Endothelial cell of umbilical vein (primary cell): ENCODE measurements around the gene CLSTN2. TPM values are rescaled to one million over a fixed set of nuclear protein-coding genes. Genes with fewer than 3 reads are reported as not detected.

Experiments used
- BruUV-seq: library from RNA; stranded (reverse); fragments of 400-500 nt; replicated peaks from 2 replicates; lab custom pipeline; 2021; lab: Mats Ljungman, UMichigan
- CTCF ChIA-PET: fragments of 300-600, 350-600 bp; sonication (Branson Sonifier 250); formaldehyde crosslinking; loops from one replicate; lab custom pipeline; 2021; ENCODE audit warnings: antibody characterized with exemption, inconsistent platforms; lab: Charles Lee
- POLR2A ChIA-PET: fragments of 300-600, 350-600 bp; sonication (Branson Sonifier 250); formaldehyde crosslinking; loops from one replicate; lab custom pipeline; 2021; ENCODE audit warnings: antibody characterized with exemption, inconsistent platforms; lab: Charles Lee
- DNase-seq: peaks from one replicate; pipeline ENCODE4 v3.0.0-alpha.2; 2011; ENCODE audit warnings: low read depth, low spot score
- FAIRE-seq: peaks from 2 replicates; lab custom pipeline; 2011; peaks lifted over from hg19 to GRCh38; lab: Jason Lieb, UNC
- H2AFZ ChIP-seq: 2 replicates; pipeline ENCODE4 v1.6.0; 2012; ENCODE audit warnings: low read depth, low read length, control low read depth, inconsistent platforms
- H3K27ac ChIP-seq: 2 replicates; pipeline ENCODE4 v1.5.1; 2011; ENCODE audit warnings: low read depth, mild to moderate bottlenecking, control low read depth, low read length, moderate library complexity; ENCODE audit not compliant: insufficient read depth
- H3K27me3 ChIP-seq, 2 experiments: 2 replicates each; pipeline versions ENCODE4 v1.6.0 to v1.6.1; 2011; ENCODE audit warnings: low read length in 2 of 2, mixed read lengths in 1 of 2; ENCODE audit not compliant: control insufficient read depth in 2 of 2, insufficient read depth in 2 of 2
- H3K36me3 ChIP-seq, 2 experiments: 2 replicates in 1 of 2; 3 replicates in 1 of 2; pipeline ENCODE4 v1.5.1; 2011; ENCODE audit warnings: low read length in 2 of 2, mild to moderate bottlenecking in 1 of 2, moderate library complexity in 1 of 2; ENCODE audit not compliant: control insufficient read depth in 2 of 2, insufficient read depth in 2 of 2; ENCODE audit errors: extremely low read depth in 1 of 2
- H3K4me1 ChIP-seq: 3 replicates; pipeline ENCODE4 v1.5.1; 2011; ENCODE audit warnings: mild to moderate bottlenecking, low read length; ENCODE audit not compliant: control insufficient read depth, insufficient read depth; ENCODE audit errors: extremely low read depth
- H3K4me2 ChIP-seq: 2 replicates; pipeline ENCODE4 v1.6.1; 2011; ENCODE audit warnings: low read length, control low read depth, mixed read lengths; ENCODE audit not compliant: insufficient read depth
- H3K4me3 ChIP-seq, 3 experiments: fragments of 200-600 bp in 1 of 3; sonication (generic), shearing (Covaris generic) in 1 of 3; replicated peaks in 1 of 3; 2 replicates each; pipeline ENCODE4 v1.5.1; 2011 to 2016; ENCODE audit warnings: control low read depth in 3 of 3, low read length in 3 of 3, mild to moderate bottlenecking in 2 of 3, inconsistent platforms in 1 of 3, low read depth in 1 of 3, moderate library complexity in 1 of 3; ENCODE audit not compliant: insufficient read depth in 1 of 3
- H3K79me2 ChIP-seq: 2 replicates; pipeline ENCODE4 v1.6.0; 2012; ENCODE audit warnings: low read length, inconsistent platforms; ENCODE audit not compliant: control insufficient read depth, insufficient read depth
- H3K9ac ChIP-seq: replicated peaks from 2 replicates; pipeline ENCODE3; 2011; ENCODE audit warnings: low read length, control low read depth; ENCODE audit not compliant: insufficient read depth; ENCODE audit errors: extremely low read depth
- H3K9me1 ChIP-seq: replicated peaks from 3 replicates; pipeline ENCODE4 v1.6.0; 2011; ENCODE audit warnings: mild to moderate bottlenecking, low read length; ENCODE audit not compliant: control insufficient read depth, insufficient read depth; ENCODE audit errors: extremely low read depth
- H3K9me3 ChIP-seq: replicated peaks from 2 replicates; pipeline ENCODE4 v1.5.1; 2012; ENCODE audit warnings: low read length, inconsistent platforms; ENCODE audit not compliant: control insufficient read depth, insufficient read depth
- H4K20me1 ChIP-seq: replicated peaks from 2 replicates; pipeline ENCODE3; 2011; ENCODE audit warnings: mild to moderate bottlenecking, low read length; ENCODE audit not compliant: control insufficient read depth, insufficient read depth; ENCODE audit errors: extremely low read depth
- EZH2 ChIP-seq: IDR thresholded peaks from 2 replicates; pipeline ENCODE4 v1.6.1; 2012; ENCODE audit warnings: borderline replicate concordance, low read depth, mild to moderate bottlenecking, moderate library complexity, low read length, inconsistent platforms; ENCODE audit not compliant: severe bottlenecking
- FOS ChIP-seq: IDR thresholded peaks from 2 replicates; pipeline ENCODE4 v1.6.1; 2011; ENCODE audit warnings: mild to moderate bottlenecking, low read length, moderate library complexity, borderline replicate concordance; ENCODE audit not compliant: insufficient read depth
- GATA2 ChIP-seq: IDR thresholded peaks from 2 replicates; pipeline ENCODE4 v1.7.0; 2011; ENCODE audit warnings: low read depth, mild to moderate bottlenecking, moderate library complexity, mixed read lengths, low read length; ENCODE audit not compliant: insufficient read length, insufficient read depth
- JUN ChIP-seq: IDR thresholded peaks from 2 replicates; pipeline ENCODE4 v1.6.1; 2011; ENCODE audit warnings: borderline replicate concordance, low read depth; ENCODE audit not compliant: insufficient read length, insufficient read depth
- MYC ChIP-seq: IDR thresholded peaks from one replicate; pipeline ENCODE4 v1.6.1; 2011; ENCODE audit warnings: mild to moderate bottlenecking, low read depth, low read length
- POLR2A ChIP-seq: IDR thresholded peaks from 2 replicates; pipeline ENCODE4 v1.6.1; 2012; ENCODE audit warnings: low read depth, mild to moderate bottlenecking, control low read depth, low read length
- POLR2AphosphoS5 ChIP-seq: IDR thresholded peaks from 2 replicates; pipeline ENCODE4 v1.6.1; 2012; ENCODE audit warnings: low read depth, mild to moderate bottlenecking, control low read depth, low read length, moderate library complexity; ENCODE audit not compliant: insufficient read depth
- dilution Hi-C: fragments of 300-500 bp; cut with MboI; formaldehyde crosslinking; loops from one replicate; pipeline ENCODE4 v1.15.0; 2019; ENCODE audit warnings: low sequenced_read_pairs; ENCODE audit not compliant: extremely low pct_ligation_motif_present
- intact Hi-C: fragments of 100-400 bp; cut with micrococcal nuclease; formaldehyde crosslinking; loops from one replicate; pipeline ENCODE4 v1.10.0; 2022
- polyA plus RNA-seq, 4 experiments: library from polyadenylated mRNA; depleted of rRNA in 3 of 4; stranded (reverse) in 3 of 4; unstranded in 1 of 4; fragments of >200 nt; gene quantifications; 2 replicates each; pipeline versions ENCODE4 v1.2.1 to v1.2.3, GENCODE V29; 2011 to 2012; ENCODE audit warnings: missing spikeins in 1 of 4
- total RNA-seq: library from RNA; stranded (reverse); gene quantifications from 2 replicates; pipeline ENCODE4 v1.2.3, GENCODE V29; 2021
- TF ChIP-seq, protein P1 (sequence below): IDR thresholded peaks from 2 replicates; pipeline ENCODE4 v1.6.1; 2011; ENCODE audit not compliant: insufficient read depth, insufficient read length
- TF ChIP-seq, protein P2 (sequence below), 2 donors: IDR thresholded peaks; 1 replicate in 1 of 2; 2 replicates in 1 of 2; pipeline ENCODE4 v1.5.1; 2011; ENCODE audit warnings: low read length in 2 of 2, mild to moderate bottlenecking in 2 of 2, moderate library complexity in 2 of 2, control low read depth in 1 of 2, inconsistent platforms in 1 of 2, low read depth in 1 of 2; ENCODE audit not compliant: insufficient read depth in 1 of 2; ENCODE audit errors: extremely low read depth in 1 of 2

CLSTN2 gene
- total and polyA plus RNA-seq, 2 donors (not counting 3 experiments of a cell fraction or from before 2014, with no cell fraction given) = 0.26 to 0.38 TPM

DNA sequence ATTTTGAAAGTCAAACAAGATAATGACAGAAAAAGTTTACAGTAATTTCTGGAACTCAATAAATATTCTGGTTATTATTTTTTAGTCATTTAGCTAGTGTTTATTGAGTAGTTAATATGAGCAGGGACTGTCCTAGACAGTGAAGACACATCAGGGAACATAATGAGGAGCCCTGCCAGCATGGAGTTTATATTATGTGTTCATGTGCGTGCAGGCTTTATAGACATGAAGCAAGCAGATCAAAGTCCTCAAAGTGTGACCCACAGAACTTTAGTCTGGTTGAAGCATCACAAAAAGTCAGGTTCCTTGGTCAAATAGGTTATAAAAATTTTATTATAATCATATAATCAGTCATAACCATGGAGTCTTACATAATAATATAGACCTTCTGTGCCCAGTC is 289.3 kb downstream of the CLSTN2 start:
- POLR2A ChIA-PET = no interaction called here
- no peak overlapping the region for H3K9ac ChIP-seq
- H3K79me2 ChIP-seq = no peaks in the 10 kb centered on the region
- H3K4me2 ChIP-seq = no peak overlapping the region
- H4K20me1 ChIP-seq = no peaks in the 10 kb centered on the region
- dilution Hi-C loops = no loop called here
- FAIRE-seq (no peak), DNase-seq (no peak)
- H3K4me1 ChIP-seq = no peaks in the 10 kb centered on the region
- CTCF ChIA-PET = no interaction called here
- H3K9me3 ChIP-seq = no peaks in the 10 kb centered on the region
- TF ChIP-seq EZH2 (no peak), POLR2AphosphoS5 (no peak), FOS (no peak), POLR2A (no peak), GATA2 (no peak), MYC (no peak)
- TF ChIP-seq, protein P1, sequence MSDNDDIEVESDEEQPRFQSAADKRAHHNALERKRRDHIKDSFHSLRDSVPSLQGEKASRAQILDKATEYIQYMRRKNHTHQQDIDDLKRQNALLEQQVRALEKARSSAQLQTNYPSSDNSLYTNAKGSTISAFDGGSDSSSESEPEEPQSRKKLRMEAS = no peak
- intact Hi-C loops = loop anchor here (10.0 kb wide), 1 partner anchor 700 kb away; no protein-coding TSS in a partner anchor
- H3K36me3 ChIP-seq = no peaks in the 10 kb centered on the region
- H3K9me1 ChIP-seq = no peaks in the 10 kb centered on the region
- no peaks in the 10 kb centered on the region for H3K27me3 ChIP-seq
- no peak overlapping the region for H2AFZ ChIP-seq
- H3K27ac ChIP-seq = no peak overlapping the region
- no TSS peak for BruUV-seq
- H3K4me3 ChIP-seq = no peak overlapping the region

DNA sequence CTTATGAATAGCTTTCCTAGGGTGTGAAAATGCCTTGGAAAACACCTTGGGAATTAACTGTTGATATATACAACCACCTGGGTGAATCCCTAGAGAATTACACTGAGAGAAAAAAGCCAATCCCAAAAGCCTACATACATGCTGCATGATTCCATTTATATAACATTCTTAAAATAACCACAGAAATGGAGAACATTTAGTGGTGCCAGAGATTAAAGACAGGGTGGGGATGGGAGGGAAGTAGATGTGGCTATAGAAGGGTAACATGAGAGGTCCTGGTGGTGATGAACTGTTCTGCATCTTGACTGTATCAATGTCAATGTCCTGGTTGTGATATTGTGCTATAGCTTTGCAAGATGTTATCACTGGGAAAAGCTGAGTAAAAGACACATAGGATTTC is 291.0 kb downstream of the CLSTN2 start:
- FAIRE-seq (no peak), DNase-seq (no peak)
- Histone ChIP-seq H3K27ac (no peak overlapping the region), H3K9me3 (no peaks in the 10 kb centered on the region), H4K20me1 (no peaks in the 10 kb centered on the region), H2AFZ (no peak overlapping the region), H3K4me1 (no peaks in the 10 kb centered on the region), H3K9me1 (no peaks in the 10 kb centered on the region), H3K79me2 (no peaks in the 10 kb centered on the region), H3K36me3 (no peaks in the 10 kb centered on the region), H3K4me3 (no peak overlapping the region), H3K4me2 (no peak overlapping the region), H3K9ac (no peak overlapping the region), H3K27me3 (no peaks in the 10 kb centered on the region)
- dilution Hi-C loops (no loop called here), intact Hi-C loops (loop anchor here (10.0 kb wide), 1 partner anchor 701 kb away; no protein-coding TSS in a partner anchor)
- ChIA-PET CTCF (no interaction called here), POLR2A (no interaction called here)
- BruUV-seq = no TSS peak
- TF ChIP-seq EZH2 (no peak), POLR2AphosphoS5 (no peak), JUN (no peak), GATA2 (no peak), FOS (no peak)
- TF ChIP-seq, protein P2, sequence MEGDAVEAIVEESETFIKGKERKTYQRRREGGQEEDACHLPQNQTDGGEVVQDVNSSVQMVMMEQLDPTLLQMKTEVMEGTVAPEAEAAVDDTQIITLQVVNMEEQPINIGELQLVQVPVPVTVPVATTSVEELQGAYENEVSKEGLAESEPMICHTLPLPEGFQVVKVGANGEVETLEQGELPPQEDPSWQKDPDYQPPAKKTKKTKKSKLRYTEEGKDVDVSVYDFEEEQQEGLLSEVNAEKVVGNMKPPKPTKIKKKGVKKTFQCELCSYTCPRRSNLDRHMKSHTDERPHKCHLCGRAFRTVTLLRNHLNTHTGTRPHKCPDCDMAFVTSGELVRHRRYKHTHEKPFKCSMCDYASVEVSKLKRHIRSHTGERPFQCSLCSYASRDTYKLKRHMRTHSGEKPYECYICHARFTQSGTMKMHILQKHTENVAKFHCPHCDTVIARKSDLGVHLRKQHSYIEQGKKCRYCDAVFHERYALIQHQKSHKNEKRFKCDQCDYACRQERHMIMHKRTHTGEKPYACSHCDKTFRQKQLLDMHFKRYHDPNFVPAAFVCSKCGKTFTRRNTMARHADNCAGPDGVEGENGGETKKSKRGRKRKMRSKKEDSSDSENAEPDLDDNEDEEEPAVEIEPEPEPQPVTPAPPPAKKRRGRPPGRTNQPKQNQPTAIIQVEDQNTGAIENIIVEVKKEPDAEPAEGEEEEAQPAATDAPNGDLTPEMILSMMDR (IDR thresholded peaks at IDR 0.05; ENCODE audit: extremely low read depth in 1 of 2, insufficient read depth in 1 of 2, low read depth in 1 of 2, low read length in 2 of 2) = no peak
- TF ChIP-seq, protein P1 = no peak
